ENCODE results near the gene PABPC1L2A.

DNA sequence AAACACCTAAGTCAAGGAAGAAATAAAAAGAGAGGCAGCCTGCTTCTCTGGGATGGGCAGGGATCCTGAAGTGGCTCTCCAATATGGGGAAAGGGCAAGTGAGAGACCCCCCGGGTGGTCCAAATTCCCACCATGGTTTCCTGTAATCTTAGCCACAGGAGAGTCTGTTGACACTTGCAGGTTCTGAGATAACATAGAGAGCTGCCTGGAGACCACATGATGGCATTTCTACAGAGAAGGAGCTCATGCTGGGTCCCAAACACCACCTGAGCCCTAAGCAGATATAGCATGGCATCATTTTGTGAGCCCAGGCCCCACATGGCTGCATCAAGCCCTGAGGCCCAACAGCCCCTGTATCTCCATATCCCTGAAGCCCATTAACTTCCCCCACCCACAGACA, 50.4 kb downstream of the PABPC1L2A start:
- TF ChIP-seq POLR2A (IDR thresholded peaks at IDR 0.05) (no peak), CTCF (IDR thresholded peaks at IDR 0.05) (no peak)
